ENCODE measurements around the gene CADM1. TPM values are rescaled to one million over a fixed set of nuclear protein-coding genes. Genes with fewer than 3 reads are reported as not detected.

Gene CADM1
- polyA plus RNA-seq, 1 donor, result 161 TPM

GRCh38 chr11:115521825-115522224 is 17.6 kb upstream of the CADM1 start:
- no peak for DNase-seq

- no peak for DNase-seq
Measured at GRCh38 chr11:115518983-115519628, 14.9 kb upstream of the CADM1 start.

DNA sequence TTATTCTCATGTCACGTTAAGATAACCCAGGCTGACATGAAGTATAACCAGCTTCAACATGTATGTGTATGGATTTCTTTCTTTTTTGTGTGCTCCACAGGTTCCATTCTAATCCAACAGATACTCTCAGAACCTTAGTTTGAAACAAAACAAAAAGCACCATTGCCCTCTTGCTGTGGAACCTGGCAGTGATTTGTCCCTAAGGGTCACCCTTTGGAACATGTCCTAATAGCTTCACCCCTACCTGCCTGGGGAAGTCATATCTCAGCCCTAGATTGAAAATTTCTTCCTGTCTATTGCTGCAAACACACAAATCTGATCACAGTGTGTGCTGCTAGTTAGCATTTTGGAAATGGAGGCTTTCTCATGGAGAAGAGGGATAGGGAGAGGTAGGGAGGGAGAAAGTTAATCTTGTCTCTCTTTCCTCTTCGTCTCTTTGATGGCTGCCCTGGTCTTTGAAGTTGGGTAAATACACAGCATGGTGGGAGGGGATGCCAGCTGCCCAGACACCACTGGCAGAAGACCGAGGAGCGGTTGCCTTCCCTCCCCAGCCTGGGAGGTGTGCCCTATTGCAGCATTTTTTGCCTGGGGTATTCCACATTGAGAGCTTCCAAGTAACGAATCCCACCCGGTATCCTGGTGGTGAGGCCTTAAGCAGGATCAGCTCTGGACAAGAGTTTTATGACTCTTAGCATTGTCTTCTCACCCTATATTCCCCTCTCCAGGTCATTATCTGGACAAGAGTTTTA is 11.6 kb upstream of the CADM1 start:
- DNase-seq, result no peak

- DNase-seq, result no peak
Measured at GRCh38 chr11:115506954-115507675, 2.9 kb upstream of the CADM1 start.

- peak; percentile 24 for DNase-seq
Measured at GRCh38 chr11:115505175-115505574, 960 bp upstream of the CADM1 start.

GRCh38 chr11:115503886-115504275 is 334 bp downstream of the CADM1 start:
- DNase-seq, result no peak

DNA sequence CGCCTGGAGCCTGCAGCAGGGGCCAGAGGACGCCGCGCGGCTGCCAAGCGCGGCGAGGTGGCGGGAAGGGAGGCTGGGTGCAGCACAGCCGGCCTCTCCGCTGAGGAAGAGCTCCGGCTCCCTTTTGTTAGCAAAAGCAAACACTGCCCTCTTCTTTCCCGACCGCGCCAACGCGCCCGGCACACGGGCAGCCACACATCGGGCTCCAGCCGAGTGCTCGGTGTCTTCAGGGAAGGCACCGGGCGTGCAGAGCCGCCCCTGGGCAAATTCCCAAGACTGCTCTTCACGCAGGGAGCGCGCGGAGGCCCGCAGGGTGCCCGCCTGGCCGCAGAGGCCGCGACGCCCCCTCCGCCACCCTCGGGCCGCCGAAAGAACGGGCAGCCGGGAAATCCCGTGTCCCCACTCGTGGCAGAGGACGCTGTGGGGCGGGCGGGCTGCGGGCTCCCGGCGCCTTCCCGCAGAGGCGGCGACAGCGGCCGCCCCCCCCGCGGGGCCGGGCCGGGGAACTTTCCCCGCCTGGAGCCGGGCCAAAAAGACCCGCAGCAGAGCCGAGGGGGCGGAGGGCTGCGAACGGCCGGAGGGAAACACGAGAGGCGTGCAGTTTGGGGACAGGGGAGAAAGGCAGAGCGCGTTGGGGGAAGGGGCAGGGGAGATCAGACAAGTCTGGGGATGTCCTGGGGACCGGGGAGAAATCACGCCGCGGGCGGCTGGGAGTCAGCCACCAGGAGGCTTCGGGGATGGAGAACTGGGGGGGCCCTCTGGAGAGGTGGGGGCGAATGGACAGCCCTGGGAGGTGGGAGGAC is 931 bp downstream of the CADM1 start:
- peak; percentile 71 for DNase-seq

GRCh38 chr11:115502636-115503082 is 1.6 kb downstream of the CADM1 start:
- peak; percentile 17 for DNase-seq

DNA sequence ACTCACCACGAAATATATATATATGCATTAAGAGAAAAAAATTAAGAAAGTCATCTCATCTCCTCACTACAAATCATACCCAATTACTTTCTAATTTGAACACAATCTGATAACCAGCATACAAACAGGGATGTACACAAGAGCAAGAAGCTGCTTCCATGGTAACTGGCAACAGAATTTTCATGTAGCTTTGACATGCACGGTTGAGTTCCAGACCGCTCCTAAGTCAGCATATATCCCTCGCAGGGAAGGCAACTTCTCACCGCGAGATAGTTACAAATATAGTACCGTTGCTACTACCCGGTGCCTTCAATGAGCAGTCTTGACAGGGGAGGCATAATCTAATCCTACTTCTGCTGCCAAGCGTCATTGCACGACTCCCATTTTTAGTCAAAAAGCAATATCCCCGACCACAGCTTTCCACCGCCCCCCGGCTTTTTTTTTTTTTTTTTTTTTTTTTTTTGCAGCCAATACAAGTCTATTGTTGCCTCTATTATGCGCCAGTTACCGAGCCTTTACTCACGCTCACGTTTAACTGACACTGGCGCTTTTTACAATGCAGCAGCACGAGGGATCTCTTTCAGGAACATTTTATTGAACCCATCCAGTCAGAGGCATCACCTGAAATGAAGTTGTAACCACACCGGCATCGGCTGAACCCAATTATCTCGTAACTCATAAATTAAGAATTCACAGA is 2.2 kb downstream of the CADM1 start:
- peak; percentile 53 for DNase-seq

GRCh38 chr11:115501502-115501892 is 2.7 kb downstream of the CADM1 start:
- peak; percentile 19 for DNase-seq

- DNase-seq, result no peak
Measured at GRCh38 chr11:115500547-115501501, 3.4 kb downstream of the CADM1 start.

- DNase-seq, result no peak
Measured at GRCh38 chr11:115499891-115500290, 4.3 kb downstream of the CADM1 start.

DNA sequence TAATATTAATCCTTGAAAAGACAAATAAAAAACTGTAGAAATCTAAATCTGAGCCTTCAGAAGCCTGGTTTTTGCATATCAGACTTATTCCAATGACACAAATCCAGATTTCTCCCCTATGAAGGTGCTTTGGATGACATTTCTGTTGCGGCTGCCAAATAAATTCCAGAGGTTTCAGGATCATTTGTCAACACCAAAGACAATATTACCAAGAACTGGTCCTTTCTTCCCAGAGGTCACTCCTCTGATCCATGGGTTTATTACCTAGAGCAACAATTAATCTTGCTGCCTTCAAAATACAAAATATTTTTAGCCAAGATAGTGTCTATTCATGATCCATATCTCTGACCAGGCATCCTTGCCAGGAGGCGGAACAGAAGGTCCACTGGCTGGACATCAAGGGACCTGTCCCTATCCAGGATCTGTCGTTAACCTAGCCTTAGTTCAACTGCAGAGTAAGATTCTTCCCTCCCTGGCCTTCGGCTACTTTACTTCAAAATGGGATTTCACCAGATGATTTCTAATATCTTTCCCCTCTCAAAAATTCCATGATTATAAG is 4.9 kb downstream of the CADM1 start:
- no peak for DNase-seq

DNA sequence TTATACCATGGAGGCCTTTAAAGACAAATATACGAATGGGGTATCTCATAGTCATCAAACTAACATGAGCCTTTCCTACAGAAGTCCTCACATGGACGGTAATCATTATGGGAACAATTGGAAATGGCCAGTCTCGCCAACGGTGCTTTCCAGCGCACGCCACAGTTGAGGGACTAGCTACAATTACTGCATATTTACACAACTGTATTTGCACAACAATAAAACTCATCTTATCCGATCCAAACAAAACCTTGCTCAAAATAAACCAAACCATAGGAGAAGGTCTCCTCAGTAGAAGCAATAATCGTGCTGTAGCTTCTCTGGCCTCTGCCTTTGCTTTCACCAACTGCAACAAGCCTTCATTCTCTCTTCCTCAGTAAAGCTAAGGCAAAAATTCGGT is 5.9 kb downstream of the CADM1 start:
- no peak for DNase-seq

DNA sequence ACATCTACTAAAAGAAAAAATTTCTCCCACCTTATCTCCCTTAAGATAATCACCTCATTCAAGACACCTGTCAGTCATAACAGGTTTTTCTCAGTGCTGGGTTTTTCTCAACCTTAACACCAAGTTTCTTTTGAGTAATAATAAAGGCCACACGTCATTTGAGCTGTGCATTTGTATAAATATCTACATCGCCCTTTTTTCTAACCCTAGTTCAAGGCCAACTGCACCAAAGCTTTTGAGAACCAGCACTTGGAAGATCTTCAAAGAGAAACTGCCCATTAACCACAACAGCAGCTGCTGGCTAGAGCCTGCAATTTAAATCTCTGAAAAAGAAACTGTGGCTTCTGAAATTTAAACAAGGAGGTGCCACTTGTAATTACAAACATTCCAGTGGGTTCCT is 6.9 kb downstream of the CADM1 start:
- no peak for DNase-seq

DNA sequence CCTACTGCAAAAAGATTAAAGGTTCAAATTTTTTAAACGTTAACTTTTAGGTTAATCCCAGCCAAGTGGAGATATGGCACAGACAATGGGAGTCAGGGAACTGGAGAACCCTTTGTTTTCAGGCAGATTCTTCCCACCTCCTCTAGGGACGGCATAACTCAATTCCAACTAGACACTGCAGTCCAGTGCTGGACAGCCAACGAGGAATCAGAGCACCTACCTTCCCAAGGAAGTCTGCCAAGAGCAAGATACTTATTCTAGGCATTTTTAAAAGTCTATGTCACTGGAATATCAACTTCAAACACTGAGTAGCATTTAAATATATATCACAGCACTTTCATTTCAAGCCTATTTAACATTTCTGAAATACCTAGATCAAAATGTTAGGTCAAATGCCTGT is 7.3 kb downstream of the CADM1 start:
- DNase-seq, result no peak

GRCh38 chr11:115493905-115494304 is 10.3 kb downstream of the CADM1 start:
- DNase-seq, result no peak

GRCh38 chr11:115493488-115493887 is 10.7 kb downstream of the CADM1 start:
- DNase-seq, result no peak

DNA sequence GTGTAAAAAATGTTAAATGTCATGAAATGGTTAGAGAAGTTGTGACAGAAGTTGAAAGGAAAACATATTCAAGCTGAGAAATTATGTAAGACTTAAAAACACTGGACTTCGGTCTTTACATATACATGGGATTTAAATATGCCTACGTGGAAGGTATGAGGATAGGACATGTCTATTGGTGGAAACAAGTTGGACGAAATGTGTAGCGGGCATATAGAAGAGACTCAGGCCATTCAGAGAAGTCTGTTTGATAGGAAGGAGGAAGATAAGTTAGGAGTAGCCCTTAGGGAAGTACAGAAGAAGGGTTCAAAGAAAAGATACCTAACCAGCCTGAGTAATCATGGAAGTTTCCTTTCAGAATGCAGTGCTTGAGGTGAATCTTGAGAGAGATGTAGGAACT is 14.7 kb downstream of the CADM1 start:
- DNase-seq, result no peak

DNA sequence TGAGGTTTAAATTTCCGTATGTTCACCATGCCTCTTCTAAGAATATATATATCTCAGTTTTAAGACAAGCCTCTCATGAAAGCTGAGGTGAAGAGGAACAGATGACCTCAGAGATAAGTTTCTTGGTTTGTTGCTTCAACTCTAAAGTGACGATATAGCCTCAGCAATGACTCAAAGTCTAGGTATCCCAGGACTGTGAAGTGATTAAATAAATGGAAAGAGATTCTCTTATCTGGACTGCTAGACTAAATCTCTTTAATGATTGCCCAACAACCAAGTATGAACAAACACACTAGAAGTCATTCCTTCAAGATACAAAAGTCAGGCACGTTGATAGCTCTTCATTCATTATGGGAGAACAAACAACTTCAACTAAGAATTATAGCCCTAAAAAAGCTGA is 15.3 kb downstream of the CADM1 start:
- DNase-seq, result no peak

Measured in left kidney (tissue), 2 donors.